Activated CD8-positive, alpha-beta memory T cell treated with anti-CD3 and anti-CD28 coated beads for 36 hours (primary cell): ENCODE measurements around the gene ARHGAP45. TPM values are rescaled to one million over a fixed set of nuclear protein-coding genes. Genes with fewer than 3 reads are reported as not detected.
"Not testable (repeated sequence)": the region's sequence is repeated elsewhere in the genome, so short reads cannot be mapped to it uniquely, and the experiment has no call there.

Source experiments
- CTCF ChIA-PET: fragments of 350-600 bp; sonication (Branson Sonifier 250); formaldehyde crosslinking; loops from one replicate; lab custom pipeline; 2021; ENCODE audit warnings: antibody characterized with exemption; lab: Charles Lee
- POLR2A ChIA-PET: fragments of 350-600 bp; sonication (Branson Sonifier 250); formaldehyde crosslinking; loops from one replicate; lab custom pipeline; 2021; ENCODE audit warnings: antibody characterized with exemption; lab: Charles Lee
- total RNA-seq, 2 experiments: library from RNA; stranded (reverse); gene quantifications; one replicate each; pipeline ENCODE4 v1.2.3, GENCODE V29; 2021

The ARHGAP45 gene
- total RNA-seq, 2 experiments from 2014 or later = 148 to 154 TPM

GRCh38 chr19:1122021-1122971 is 55.3 kb downstream of the ARHGAP45 start:
- ChIA-PET POLR2A (no interaction called here), CTCF (interaction anchor here (2.0 kb wide), 1 partner anchor 9 kb away, joined by 9 read pairs; no protein-coding TSS in a partner anchor)

DNA sequence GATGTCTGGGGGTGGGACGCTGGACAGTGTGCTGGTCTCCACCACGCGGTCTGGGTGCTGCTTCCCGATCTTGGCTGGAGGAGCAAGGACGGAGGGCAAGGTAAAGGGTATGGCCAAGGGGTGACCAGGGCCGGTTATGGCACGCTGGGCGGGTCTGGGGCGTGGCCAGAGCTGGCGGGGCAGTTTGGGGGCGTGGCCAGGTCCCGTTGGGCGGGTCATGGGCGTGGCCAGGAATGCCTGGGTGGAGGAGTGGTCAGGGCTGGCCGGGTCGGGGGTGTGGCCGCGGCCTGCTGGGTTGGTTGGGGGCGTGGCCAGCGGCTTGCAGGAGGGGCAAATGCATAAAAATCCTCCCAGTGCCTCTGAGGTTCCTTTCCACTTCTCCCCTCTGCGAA is 56.0 kb downstream of the ARHGAP45 start:
- CTCF ChIA-PET = interaction anchor here (2.0 kb wide), 1 partner anchor 9 kb away, joined by 9 read pairs; no protein-coding TSS in a partner anchor
- POLR2A ChIA-PET = interaction anchor here (1.4 kb wide), 1 partner anchor 9 kb away, joined by 3 read pairs; no protein-coding TSS in a partner anchor

DNA sequence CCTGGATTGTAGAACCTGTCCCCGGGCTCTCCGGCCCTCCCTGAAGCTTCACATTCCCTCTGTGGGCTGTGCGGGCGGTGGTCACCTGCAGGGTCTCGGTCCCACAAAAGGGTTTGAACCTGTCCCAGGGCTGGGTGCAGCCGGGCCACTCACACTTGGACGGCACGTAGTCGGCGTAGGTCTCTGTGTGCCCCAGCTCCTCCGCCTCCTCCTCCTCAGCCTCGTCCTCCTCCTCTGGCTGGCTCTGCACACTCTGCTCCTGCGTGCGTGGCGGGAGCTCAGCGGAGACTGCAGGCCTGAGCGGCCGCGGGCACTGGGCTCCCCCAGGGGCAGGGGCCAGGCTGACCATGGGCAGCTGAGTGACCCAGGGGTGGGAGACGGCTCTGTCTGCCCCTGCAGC is 56.4 kb downstream of the ARHGAP45 start:
- POLR2A ChIA-PET = interaction anchor here (1.4 kb wide), 1 partner anchor 10 kb away, joined by 3 read pairs; no protein-coding TSS in a partner anchor
- CTCF ChIA-PET = interaction anchor here (2.0 kb wide), 1 partner anchor 10 kb away, joined by 9 read pairs; no protein-coding TSS in a partner anchor

DNA sequence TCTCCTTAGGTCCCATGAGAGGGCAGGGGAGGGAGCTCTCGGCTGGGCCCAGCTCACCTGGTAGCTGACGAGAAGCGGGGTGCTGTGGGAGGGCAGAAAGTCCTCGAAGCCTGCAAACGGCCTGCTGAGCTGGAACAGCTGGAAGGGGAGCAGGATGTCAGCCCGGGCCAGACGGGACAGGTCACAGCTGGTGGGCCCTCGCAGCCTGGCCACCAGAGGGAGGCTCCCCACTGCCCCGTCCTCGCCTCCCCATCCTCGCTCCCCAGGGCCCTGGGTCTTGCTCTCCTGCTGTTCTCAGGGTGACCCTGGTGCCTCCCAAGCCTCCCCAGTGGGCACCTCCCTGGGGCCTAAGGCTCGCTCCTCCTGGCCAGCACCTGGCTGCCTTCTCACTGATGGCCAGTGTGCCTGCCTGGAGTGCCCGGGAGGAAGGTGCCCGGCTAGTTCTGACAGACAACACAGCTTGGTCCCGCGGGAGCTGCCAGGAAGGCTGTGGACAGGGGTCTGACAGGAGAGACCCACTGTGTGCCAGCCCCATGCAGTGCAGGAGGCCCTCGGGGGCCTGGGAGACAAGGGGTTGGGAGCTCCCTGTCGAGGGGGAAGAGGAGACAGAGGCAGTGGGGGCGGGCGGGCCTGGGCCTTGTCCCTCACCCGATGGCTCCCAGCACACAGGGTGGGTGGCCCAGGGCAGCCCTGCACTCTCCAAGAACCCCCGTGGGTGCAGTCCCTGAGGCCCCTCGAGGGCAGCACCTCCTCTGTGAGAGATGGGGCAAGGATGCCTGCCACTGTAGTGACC is 57.1 kb downstream of the ARHGAP45 start:
- CTCF ChIA-PET = interaction anchor here (2.0 to 2.1 kb wide), 2 partner anchors 10 to 11 kb away, joined by 7 to 9 read pairs; no protein-coding TSS in a partner anchor
- POLR2A ChIA-PET = interaction anchor here (1.4 kb wide), 1 partner anchor 10 kb away, joined by 3 read pairs; no protein-coding TSS in a partner anchor

GRCh38 chr19:1125601-1126467 is 58.9 kb downstream of the ARHGAP45 start:
- ChIA-PET POLR2A (no interaction called here), CTCF (interaction anchor here (2.1 kb wide), 1 partner anchor 13 kb away, joined by 7 read pairs; no protein-coding TSS in a partner anchor)

DNA sequence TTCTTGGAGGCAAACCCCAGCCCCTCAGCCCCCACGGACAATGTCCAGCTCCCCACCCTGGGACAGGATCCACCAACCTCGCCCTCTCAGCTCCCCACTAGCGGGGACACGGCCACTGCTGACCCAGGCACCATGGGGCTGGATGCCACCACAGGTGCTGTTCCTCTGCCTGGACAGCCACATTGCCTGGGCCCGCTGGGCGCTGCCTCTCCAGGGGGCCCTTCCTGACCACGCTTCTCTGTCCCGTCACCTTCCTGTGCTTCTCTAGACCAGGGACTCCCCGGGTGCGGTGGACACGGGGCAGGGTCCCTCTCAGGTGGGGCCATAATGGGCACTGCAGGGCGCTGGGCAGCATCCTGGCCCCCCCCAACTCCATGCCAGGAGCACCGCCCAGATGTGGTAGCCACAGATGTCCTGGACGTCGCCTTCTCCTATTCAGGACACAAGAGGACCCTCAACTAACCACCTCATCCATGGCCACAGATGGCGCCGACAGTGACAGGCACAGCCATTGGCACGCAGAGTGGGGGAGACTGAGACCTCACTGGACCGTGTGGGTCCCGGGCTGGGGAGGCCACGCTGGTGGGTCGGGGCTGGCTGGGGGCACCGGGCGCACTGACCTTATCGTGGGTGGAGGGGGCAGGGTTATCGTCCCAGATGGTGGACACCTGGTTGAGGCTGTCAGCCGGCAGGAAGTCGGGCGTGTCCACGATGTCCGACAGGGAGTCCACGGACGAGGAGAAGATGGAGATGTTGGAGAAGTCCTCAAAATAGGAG is 60.2 kb downstream of the ARHGAP45 start:
- ChIA-PET POLR2A (no interaction called here), CTCF (interaction anchor here (0.9 kb wide), 1 partner anchor 13 kb away, joined by 4 read pairs; no protein-coding TSS in a partner anchor)

GRCh38 chr19:1128106-1128505 is 61.1 kb downstream of the ARHGAP45 start:
- ChIA-PET POLR2A (interaction anchor here (0.7 kb wide), 1 partner anchor 11 kb away, joined by 3 read pairs; no protein-coding TSS in a partner anchor), CTCF (interaction anchor here (0.8 kb wide), 1 partner anchor 11 kb away, joined by 4 read pairs; no protein-coding TSS in a partner anchor)

- POLR2A ChIA-PET = not testable (repeated sequence)
- CTCF ChIA-PET = interaction anchor here (0.7 to 6.2 kb wide), 3 partner anchors 12 to 227 kb away, joined by 3 to 46 read pairs (median 4); no protein-coding TSS in a partner anchor
Measured at GRCh38 chr19:1129084-1129483, 62.1 kb downstream of the ARHGAP45 start.

DNA sequence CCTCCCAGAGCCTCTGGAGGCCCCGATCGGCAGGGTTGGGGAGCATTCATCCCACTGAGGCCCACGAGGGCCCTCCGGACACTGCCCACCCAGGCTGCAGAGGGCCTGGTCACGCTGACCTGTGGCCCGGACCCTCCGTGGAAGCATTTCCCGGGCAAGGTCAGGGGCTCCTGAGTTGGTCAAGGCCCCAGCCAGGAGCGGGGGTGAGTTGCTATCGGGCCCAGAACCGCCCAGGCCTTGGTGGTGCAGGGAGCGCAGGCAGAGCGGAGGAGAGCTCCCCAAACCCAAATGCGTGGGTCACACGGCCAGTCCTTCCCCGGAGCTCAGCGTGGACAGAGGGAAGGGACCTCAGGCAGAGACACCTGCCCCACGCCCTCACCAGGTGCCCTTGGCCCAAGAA is 62.6 kb downstream of the ARHGAP45 start:
- POLR2A ChIA-PET = no interaction called here

DNA sequence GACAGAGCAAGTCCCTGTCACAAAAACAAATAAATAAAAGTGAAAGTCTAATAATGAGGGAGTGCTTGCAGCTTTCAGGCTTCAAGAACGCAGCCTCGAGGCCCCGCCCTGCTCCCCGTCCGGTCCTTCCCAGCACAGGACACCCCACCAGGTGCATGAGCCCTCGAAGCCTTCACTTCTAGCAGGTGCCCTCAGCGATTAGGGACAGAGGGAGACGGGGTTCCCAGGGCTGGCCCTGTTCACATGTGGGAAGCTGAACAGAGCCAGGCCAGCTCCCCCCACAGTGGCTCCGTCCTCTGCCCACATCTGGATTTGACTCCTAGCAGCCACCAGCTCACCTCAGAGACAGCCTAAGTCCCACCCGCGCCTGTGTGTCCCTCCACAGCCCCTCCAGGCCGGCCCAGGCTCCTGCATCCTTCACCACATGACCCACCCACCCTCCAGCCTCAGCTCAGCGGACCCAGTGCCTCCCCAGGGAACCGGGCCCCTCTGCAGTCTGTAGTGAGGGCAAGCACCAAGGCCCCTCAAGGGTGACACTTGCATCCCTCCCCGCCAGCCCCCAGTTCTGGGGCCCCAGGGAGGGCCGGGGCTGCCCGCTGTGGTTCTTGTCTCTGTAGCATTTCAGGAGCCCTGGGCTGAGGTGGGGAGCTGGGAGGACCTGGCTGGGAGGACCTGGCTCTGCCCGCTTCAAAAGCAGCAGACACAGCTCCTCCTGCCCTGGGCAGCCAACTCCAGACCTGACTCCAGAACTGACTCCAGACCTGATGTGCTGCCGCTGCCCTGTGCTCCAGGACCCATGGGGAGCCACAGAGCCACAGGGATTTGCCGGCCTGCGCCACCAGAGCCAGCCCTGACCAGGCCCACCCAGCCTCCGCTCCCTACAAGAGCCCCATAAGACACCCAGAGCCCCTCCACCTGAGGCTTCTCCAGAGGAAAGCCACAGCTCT is 64.1 kb downstream of the ARHGAP45 start:
- CTCF ChIA-PET = interaction anchor here (1.3 to 6.2 kb wide), 8 partner anchors 13 to 135 kb away, joined by 3 to 46 read pairs (median 6); partner anchors contain the start of gene GPX4
- POLR2A ChIA-PET = interaction anchor here (0.6 to 2.0 kb wide), 10 partner anchors 13 to 64 kb away, joined by 3 to 7 read pairs (median 6); partner anchors contain the start of gene ARHGAP45

More for the DNA sequence above, 62.6 kb downstream of the ARHGAP45 start:
- CTCF ChIA-PET = interaction anchor here (0.7 to 6.2 kb wide), 2 partner anchors 63 to 227 kb away, joined by 3 to 46 read pairs; no protein-coding TSS in a partner anchor

DNA sequence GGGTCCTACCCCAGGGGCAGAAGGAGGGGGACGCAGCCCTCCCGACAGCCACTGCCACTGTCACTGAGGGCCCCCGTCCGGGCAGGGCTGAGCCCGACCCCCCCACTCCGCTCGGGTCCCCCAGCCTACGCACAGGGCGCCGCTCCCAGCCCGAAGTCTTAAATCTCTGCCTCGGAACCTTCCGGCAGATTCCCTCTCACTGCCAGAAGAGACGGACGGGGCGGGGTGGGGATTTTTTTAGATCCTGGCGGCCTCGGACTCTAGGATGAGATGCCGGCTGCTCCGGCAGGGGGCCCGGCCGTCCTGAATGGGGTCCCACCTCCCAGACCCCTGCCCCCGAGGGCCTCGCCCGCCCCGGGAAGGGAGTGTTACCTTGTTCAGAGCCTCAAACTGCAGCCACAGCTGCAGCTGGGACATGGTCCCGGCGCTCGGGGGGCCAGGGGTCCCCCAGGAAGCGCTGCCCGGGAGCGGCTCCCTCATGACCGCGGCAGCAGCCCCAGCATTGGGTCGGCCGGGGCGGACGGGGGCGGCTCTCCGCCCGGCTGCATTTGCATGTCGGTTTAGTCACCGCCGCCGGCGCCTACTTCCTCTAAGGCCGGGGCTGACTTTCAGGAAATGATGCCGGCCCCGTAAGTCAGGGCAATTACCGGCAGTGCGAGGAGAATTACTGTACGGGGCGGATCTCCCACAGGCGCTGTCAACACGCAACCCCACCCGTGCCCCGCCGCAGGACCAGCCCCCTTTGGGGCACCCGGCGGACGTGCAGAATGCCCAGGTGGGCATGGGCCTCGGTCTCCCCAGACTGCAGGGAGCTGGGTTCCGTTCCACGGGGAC is 65.0 kb downstream of the ARHGAP45 start:
- POLR2A ChIA-PET = interaction anchor here (0.6 to 2.0 kb wide), 10 partner anchors 12 to 93 kb away, joined by 3 to 9 read pairs (median 4); partner anchors contain the start of gene ARHGAP45
- CTCF ChIA-PET = interaction anchor here (0.9 to 6.2 kb wide), 8 partner anchors 18 to 112 kb away, joined by 3 to 46 read pairs (median 4); partner anchors contain the start of gene GPX4

- ChIA-PET CTCF (interaction anchor here (0.8 to 6.2 kb wide), 8 partner anchors 19 to 111 kb away, joined by 3 to 46 read pairs (median 3); no protein-coding TSS in a partner anchor), POLR2A (interaction anchor here (0.6 to 2.0 kb wide), 7 partner anchors 12 to 94 kb away, joined by 3 to 9 read pairs (median 4); partner anchors contain the start of gene ARHGAP45)
Measured at GRCh38 chr19:1132552-1133383, 65.8 kb downstream of the ARHGAP45 start.

DNA sequence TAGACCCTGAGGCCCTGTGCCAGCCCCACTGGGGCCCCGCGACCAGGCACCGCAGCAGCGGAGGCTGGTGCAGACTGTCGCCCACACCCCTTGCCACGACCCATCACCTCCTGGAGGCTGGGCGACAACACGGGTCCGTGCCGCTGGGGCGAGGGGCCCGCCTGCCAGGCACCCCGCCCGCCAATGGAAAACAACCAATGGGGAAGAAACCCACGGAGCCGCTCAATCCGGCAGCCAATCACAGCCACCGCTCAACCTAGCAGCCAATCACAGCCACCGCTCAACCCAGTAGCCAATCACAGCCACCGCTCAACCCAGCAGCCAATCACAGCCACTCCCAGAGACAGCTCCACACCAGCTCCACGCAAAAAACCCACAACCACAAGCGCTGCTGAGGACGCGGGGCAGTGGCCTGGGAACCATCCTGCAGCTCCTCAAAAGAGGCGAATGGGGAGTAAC is 66.5 kb downstream of the ARHGAP45 start:
- CTCF ChIA-PET = interaction anchor here (0.8 to 6.2 kb wide), 6 partner anchors 20 to 119 kb away, joined by 3 to 46 read pairs (median 4); no protein-coding TSS in a partner anchor
- POLR2A ChIA-PET = interaction anchor here (0.6 to 1.1 kb wide), 4 partner anchors 28 to 59 kb away, joined by 3 to 9 read pairs (median 4); no protein-coding TSS in a partner anchor
